GM23338 (cell line): ENCODE results near the gene MSRB1. TPM values are rescaled to one million over a fixed set of nuclear protein-coding genes. Genes with fewer than 3 reads are reported as not detected.

Source experiments
- ATAC-seq: fragments of 200-7000 bp; cut with Tn5 transposase; 3 replicates; pipeline ENCODE4 v1.9.1; 2020
- DNase-seq: peaks from one replicate; pipeline ENCODE4 v3.0.0-alpha.2; 2015; ENCODE audit warnings: low spot score
- H2AFZ ChIP-seq: fragments of 200-600 bp; sonication (generic); 2 replicates; pipeline ENCODE4 v1.8.0; 2016; ENCODE audit warnings: antibody characterized with exemption, mild to moderate bottlenecking, moderate library complexity
- H3F3A ChIP-seq: fragments of 200-600 bp; sonication (generic); replicated peaks from 2 replicates; pipeline ENCODE4 v1.8.0; 2017; ENCODE audit warnings: antibody characterized with exemption, mixed run types, low read depth
- H3K27ac ChIP-seq: fragments of 200-600 bp; sonication (generic); 2 replicates; pipeline ENCODE4 v1.6.1; 2016; ENCODE audit warnings: low read depth
- H3K27me3 ChIP-seq: fragments of 200-600 bp; sonication (generic); 2 replicates; pipeline ENCODE4 v1.8.0; 2016; ENCODE audit warnings: mild to moderate bottlenecking, mixed run types, moderate library complexity; ENCODE audit not compliant: insufficient read depth
- H3K36me3 ChIP-seq: fragments of 200-600 bp; sonication (generic); 2 replicates; pipeline ENCODE4 v1.8.0; 2016; ENCODE audit warnings: mild to moderate bottlenecking; ENCODE audit not compliant: insufficient read depth
- H3K4me1 ChIP-seq: fragments of 200-600 bp; sonication (generic); 2 replicates; pipeline ENCODE4 v1.8.0; 2016; ENCODE audit warnings: mild to moderate bottlenecking, moderate library complexity; ENCODE audit not compliant: insufficient read depth
- H3K4me2 ChIP-seq: fragments of 200-600 bp; sonication (generic); 2 replicates; pipeline ENCODE4 v1.7.1; 2017; ENCODE audit warnings: mixed run types
- H3K4me3 ChIP-seq: fragments of 200-600 bp; sonication (generic); 2 replicates; pipeline ENCODE4 v1.6.1; 2016; ENCODE audit warnings: mixed run types
- H3K79me2 ChIP-seq: fragments of 200-600 bp; sonication (generic); replicated peaks from 2 replicates; pipeline ENCODE4 v1.8.0; 2017; ENCODE audit warnings: mild to moderate bottlenecking; ENCODE audit not compliant: insufficient read depth
- H3K9me2 ChIP-seq: fragments of 200-600 bp; sonication (generic); 2 replicates; pipeline ENCODE4 v1.8.0; 2017; ENCODE audit not compliant: insufficient read depth
- H4K20me1 ChIP-seq: fragments of 200-600 bp; sonication (generic); replicated peaks from 2 replicates; pipeline ENCODE4 v1.8.0; 2017; ENCODE audit warnings: mild to moderate bottlenecking; ENCODE audit not compliant: insufficient read depth
- H3K27ac Mint-ChIP-seq: 2 replicates; pipeline ENCODE4 v1.8.0; 2020; ENCODE audit warnings: inconsistent platforms, mild to moderate bottlenecking, moderate library complexity, mixed read lengths
- H3K27me3 Mint-ChIP-seq: 3 replicates; pipeline ENCODE4 v1.8.0; 2022; ENCODE audit warnings: low read depth, mild to moderate bottlenecking, moderate library complexity, mixed read lengths, inconsistent platforms; ENCODE audit not compliant: insufficient read depth, poor library complexity
- H3K36me3 Mint-ChIP-seq: 3 replicates; pipeline ENCODE4 v1.8.0; 2021; ENCODE audit warnings: low read depth, mild to moderate bottlenecking, inconsistent platforms, moderate library complexity, mixed read lengths
- H3K4me1 Mint-ChIP-seq: 3 replicates; pipeline ENCODE4 v1.8.0; 2020; ENCODE audit warnings: mild to moderate bottlenecking, inconsistent platforms, mixed read lengths
- H3K4me3 Mint-ChIP-seq: 3 replicates; pipeline ENCODE4 v1.8.0; 2021; ENCODE audit warnings: moderate library complexity, mild to moderate bottlenecking, inconsistent platforms, mixed read lengths
- H3K9me3 Mint-ChIP-seq: 3 replicates; pipeline ENCODE4 v1.8.0; 2020; ENCODE audit warnings: moderate library complexity, mild to moderate bottlenecking, inconsistent platforms, mixed read lengths
- EZH2 ChIP-seq: fragments of 200-600 bp; sonication (generic); IDR thresholded peaks from one replicate; pipeline ENCODE4 v1.8.0; 2017; ENCODE audit warnings: antibody characterized with exemption, mild to moderate bottlenecking, low read depth; ENCODE audit not compliant: unreplicated experiment
- EZH2phosphoT487 ChIP-seq: fragments of 200-600 bp; sonication (generic); IDR thresholded peaks from one replicate; pipeline ENCODE4 v1.8.1; 2018; ENCODE audit warnings: antibody characterized with exemption; ENCODE audit not compliant: unreplicated experiment
- NANOG ChIP-seq: IDR thresholded peaks from 2 replicates; pipeline ENCODE4 v1.6.1; 2016; ENCODE audit warnings: antibody characterized with exemption, borderline replicate concordance
- POLR2AphosphoS5 ChIP-seq: IDR thresholded peaks from 2 replicates; pipeline ENCODE4 v1.6.1; 2016; ENCODE audit warnings: antibody characterized with exemption, low read depth
- ZNF331 ChIP-seq: fragments of 250-450 bp; sonication (Bioruptor Pico); IDR thresholded peaks from 2 replicates; pipeline ENCODE4 v1.5.0; 2020; ENCODE audit warnings: low read depth, mild to moderate bottlenecking, moderate library complexity
- polyA plus RNA-seq: library from polyadenylated mRNA; unstranded; fragments of >200 nt; fragmentation: Nextera tagmentation; extraction: Ambion mirVana; gene quantifications from 2 replicates; pipeline ENCODE4 v1.2.1, GENCODE V29; 2016
- total RNA-seq: library from RNA; depleted of rRNA; stranded (reverse); fragments of >200 nt; shearing (Covaris generic); gene quantifications from 2 replicates; pipeline ENCODE4 v1.2.3, GENCODE V29; 2014
- TF ChIP-seq, protein P1 (sequence below), 2 experiments: fragments of 200-600 bp in 1 of 2; sonication (generic) in 1 of 2; conservative IDR thresholded peaks; 2 replicates each; pipeline versions ENCODE4 v1.5.1 to v1.6.1; 2016 to 2017; ENCODE audit warnings: antibody characterized with exemption in 2 of 2, low read depth in 2 of 2, mild to moderate bottlenecking in 2 of 2, moderate library complexity in 1 of 2
- TF ChIP-seq, protein P2 (sequence below): IDR thresholded peaks from 2 replicates; pipeline ENCODE4 v1.6.1; 2016; ENCODE audit warnings: antibody characterized with exemption
- TF ChIP-seq, protein P3 (sequence below): fragments of 250-450 bp; sonication (Bioruptor Pico); IDR thresholded peaks from 2 replicates; pipeline ENCODE4 v1.5.0; 2020; ENCODE audit warnings: mild to moderate bottlenecking, moderate library complexity

MSRB1 gene
- total and polyA plus RNA-seq, 2 experiments from 2014 or later, result 30.4 to 31.3 TPM

DNA sequence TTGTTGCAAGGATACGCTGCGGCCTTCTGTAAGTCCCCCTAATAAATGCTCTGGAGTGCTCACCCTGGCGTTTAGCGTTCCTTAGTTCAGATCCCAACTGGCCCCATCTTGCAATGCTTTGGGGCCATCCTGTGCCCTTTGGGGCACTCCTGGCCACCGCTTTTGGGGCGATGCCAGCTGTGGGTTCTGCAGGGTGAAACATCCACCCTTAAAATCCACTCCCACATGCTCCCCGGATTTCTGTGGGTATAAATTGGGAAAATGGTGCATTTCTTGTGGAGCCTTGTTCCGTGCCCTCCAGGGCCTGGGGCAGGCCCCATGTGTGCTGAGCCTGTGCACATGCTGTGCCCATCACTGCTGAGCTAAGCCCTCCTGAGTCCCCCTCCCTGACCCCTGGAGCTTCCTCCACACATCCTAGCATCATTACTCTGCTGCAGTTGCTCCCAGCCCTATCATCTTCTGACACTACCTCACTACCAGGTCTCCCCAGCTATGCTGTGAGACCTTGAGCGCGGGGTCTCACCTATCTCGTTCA, 6.0 kb downstream of the MSRB1 start:
- Mint-ChIP-seq H3K4me1 (peaks cover 15% of the 10 kb centered on the region), H3K27me3 (peaks cover 6% of the 10 kb centered on the region), H3K27ac (no peak overlapping the region; the same call in 1 of the 2 replicates), H3K9me3 (no peaks in the 10 kb centered on the region), H3K4me3 (no peak overlapping the region), H3K36me3 (peaks cover 16% of the 10 kb centered on the region)
- Histone ChIP-seq H3K27ac (no peak overlapping the region), H3K9me2 (no peaks in the 10 kb centered on the region), H3K27me3 (no peaks in the 10 kb centered on the region), H3K36me3 (no peaks in the 10 kb centered on the region), H3F3A (0 out of 2 replicates have a peak, but pooled peaks cover 8% of the 10 kb centered on the region), H3K4me3 (no peak overlapping the region), H3K4me1 (peaks cover 5% of the 10 kb centered on the region; the same call in 1 of the 2 replicates), H4K20me1 (no peaks in the 10 kb centered on the region; the same call in 1 of the 2 replicates), H2AFZ (no peak overlapping the region), H3K4me2 (no peak overlapping the region), H3K79me2 (no peaks in the 10 kb centered on the region)
- ATAC-seq, result no peak
- no peak for DNase-seq
- TF ChIP-seq EZH2phosphoT487 (no peak), EZH2 (no peak), ZNF331 (CRISPR knock-in tag) (no peak), NANOG (no peak), POLR2AphosphoS5 (no peak)
- TF ChIP-seq, protein P1, sequence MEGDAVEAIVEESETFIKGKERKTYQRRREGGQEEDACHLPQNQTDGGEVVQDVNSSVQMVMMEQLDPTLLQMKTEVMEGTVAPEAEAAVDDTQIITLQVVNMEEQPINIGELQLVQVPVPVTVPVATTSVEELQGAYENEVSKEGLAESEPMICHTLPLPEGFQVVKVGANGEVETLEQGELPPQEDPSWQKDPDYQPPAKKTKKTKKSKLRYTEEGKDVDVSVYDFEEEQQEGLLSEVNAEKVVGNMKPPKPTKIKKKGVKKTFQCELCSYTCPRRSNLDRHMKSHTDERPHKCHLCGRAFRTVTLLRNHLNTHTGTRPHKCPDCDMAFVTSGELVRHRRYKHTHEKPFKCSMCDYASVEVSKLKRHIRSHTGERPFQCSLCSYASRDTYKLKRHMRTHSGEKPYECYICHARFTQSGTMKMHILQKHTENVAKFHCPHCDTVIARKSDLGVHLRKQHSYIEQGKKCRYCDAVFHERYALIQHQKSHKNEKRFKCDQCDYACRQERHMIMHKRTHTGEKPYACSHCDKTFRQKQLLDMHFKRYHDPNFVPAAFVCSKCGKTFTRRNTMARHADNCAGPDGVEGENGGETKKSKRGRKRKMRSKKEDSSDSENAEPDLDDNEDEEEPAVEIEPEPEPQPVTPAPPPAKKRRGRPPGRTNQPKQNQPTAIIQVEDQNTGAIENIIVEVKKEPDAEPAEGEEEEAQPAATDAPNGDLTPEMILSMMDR (conservative IDR thresholded peaks at IDR 0.05; ENCODE audit: low read depth in 2 of 2), result no peak
- TF ChIP-seq, protein P2, sequence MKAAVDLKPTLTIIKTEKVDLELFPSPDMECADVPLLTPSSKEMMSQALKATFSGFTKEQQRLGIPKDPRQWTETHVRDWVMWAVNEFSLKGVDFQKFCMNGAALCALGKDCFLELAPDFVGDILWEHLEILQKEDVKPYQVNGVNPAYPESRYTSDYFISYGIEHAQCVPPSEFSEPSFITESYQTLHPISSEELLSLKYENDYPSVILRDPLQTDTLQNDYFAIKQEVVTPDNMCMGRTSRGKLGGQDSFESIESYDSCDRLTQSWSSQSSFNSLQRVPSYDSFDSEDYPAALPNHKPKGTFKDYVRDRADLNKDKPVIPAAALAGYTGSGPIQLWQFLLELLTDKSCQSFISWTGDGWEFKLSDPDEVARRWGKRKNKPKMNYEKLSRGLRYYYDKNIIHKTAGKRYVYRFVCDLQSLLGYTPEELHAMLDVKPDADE, result no peak
- TF ChIP-seq, protein P3, sequence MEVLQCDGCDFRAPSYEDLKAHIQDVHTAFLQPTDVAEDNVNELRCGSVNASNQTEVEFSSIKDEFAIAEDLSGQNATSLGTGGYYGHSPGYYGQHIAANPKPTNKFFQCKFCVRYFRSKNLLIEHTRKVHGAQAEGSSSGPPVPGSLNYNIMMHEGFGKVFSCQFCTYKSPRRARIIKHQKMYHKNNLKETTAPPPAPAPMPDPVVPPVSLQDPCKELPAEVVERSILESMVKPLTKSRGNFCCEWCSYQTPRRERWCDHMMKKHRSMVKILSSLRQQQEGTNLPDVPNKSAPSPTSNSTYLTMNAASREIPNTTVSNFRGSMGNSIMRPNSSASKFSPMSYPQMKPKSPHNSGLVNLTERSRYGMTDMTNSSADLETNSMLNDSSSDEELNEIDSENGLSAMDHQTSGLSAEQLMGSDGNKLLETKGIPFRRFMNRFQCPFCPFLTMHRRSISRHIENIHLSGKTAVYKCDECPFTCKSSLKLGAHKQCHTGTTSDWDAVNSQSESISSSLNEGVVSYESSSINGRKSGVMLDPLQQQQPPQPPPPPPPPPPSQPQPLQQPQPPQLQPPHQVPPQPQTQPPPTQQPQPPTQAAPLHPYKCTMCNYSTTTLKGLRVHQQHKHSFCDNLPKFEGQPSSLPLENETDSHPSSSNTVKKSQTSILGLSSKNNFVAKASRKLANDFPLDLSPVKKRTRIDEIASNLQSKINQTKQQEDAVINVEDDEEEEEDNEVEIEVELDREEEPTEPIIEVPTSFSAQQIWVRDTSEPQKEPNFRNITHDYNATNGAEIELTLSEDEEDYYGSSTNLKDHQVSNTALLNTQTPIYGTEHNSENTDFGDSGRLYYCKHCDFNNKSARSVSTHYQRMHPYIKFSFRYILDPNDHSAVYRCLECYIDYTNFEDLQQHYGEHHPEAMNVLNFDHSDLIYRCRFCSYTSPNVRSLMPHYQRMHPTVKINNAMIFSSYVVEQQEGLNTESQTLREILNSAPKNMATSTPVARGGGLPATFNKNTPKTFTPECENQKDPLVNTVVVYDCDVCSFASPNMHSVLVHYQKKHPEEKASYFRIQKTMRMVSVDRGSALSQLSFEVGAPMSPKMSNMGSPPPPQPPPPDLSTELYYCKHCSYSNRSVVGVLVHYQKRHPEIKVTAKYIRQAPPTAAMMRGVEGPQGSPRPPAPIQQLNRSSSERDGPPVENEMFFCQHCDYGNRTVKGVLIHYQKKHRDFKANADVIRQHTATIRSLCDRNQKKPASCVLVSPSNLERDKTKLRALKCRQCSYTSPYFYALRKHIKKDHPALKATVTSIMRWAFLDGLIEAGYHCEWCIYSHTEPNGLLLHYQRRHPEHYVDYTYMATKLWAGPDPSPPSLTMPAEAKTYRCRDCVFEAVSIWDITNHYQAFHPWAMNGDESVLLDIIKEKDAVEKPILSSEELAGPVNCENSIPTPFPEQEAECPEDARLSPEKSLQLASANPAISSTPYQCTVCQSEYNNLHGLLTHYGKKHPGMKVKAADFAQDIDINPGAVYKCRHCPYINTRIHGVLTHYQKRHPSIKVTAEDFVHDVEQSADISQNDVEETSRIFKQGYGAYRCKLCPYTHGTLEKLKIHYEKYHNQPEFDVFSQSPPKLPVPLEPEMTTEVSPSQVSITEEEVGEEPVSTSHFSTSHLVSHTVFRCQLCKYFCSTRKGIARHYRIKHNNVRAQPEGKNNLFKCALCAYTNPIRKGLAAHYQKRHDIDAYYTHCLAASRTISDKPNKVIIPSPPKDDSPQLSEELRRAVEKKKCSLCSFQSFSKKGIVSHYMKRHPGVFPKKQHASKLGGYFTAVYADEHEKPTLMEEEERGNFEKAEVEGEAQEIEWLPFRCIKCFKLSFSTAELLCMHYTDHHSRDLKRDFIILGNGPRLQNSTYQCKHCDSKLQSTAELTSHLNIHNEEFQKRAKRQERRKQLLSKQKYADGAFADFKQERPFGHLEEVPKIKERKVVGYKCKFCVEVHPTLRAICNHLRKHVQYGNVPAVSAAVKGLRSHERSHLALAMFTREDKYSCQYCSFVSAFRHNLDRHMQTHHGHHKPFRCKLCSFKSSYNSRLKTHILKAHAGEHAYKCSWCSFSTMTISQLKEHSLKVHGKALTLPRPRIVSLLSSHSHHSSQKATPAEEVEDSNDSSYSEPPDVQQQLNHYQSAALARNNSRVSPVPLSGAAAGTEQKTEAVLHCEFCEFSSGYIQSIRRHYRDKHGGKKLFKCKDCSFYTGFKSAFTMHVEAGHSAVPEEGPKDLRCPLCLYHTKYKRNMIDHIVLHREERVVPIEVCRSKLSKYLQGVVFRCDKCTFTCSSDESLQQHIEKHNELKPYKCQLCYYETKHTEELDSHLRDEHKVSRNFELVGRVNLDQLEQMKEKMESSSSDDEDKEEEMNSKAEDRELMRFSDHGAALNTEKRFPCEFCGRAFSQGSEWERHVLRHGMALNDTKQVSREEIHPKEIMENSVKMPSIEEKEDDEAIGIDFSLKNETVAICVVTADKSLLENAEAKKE (CRISPR knock-in tag), result no peak
